K562 (cell line): Measurements from ENCODE around the gene SLC35B1. TPM values are rescaled to one million over a fixed set of nuclear protein-coding genes. Genes with fewer than 3 reads are reported as not detected.
A peak's percentile ranks its signal among the peaks of the same experiment; 100 is the strongest.

Source experiments
- ATAC-seq: fragments of 200-7000 bp; cut with Tn5 transposase; 3 replicates; pipeline ENCODE4 v1.9.1; 2020; ENCODE audit warnings: moderate library complexity
- BruUV-seq: library from RNA; stranded (reverse); fragments of 400-500 nt; replicated peaks from 2 replicates; lab custom pipeline; 2021; lab: Mats Ljungman, UMichigan
- CTCF ChIA-PET: fragments of 300-600 bp; formaldehyde crosslinking; extraction: SDS; loops from one replicate; lab custom pipeline; 2021; ENCODE audit warnings: low intra/inter-chr PET ratio; lab: Yijun Ruan, JAX
- POLR2A ChIA-PET: fragments of 300-600, 350-650 bp; sonication (Branson Sonifier 250); formaldehyde crosslinking; extraction: SDS; loops from one replicate; lab custom pipeline; 2021; ENCODE audit warnings: antibody characterized with exemption, inconsistent platforms; lab: Yijun Ruan, JAX
- DNase-seq, 4 experiments: peaks; one replicate each; pipeline versions ENCODE4 v3.0.0 to v3.0.0-alpha.2; 2011 to 2018; ENCODE audit warnings: low spot score in 3 of 4, mixed read lengths in 3 of 4; ENCODE audit errors: extremely low read depth in 1 of 4
- FAIRE-seq: peaks from 2 replicates; lab custom pipeline; 2011; peaks lifted over from hg19 to GRCh38; lab: Jason Lieb, UNC
- H2AFZ ChIP-seq: 2 replicates; pipeline ENCODE4 v1.6.0; 2011; ENCODE audit warnings: low read depth, low read length, control low read depth, inconsistent platforms
- H3K27ac ChIP-seq: fragments of 200-600 bp; 3 replicates; pipeline ENCODE4 v1.8.0; 2011; ENCODE audit warnings: low read depth, mild to moderate bottlenecking, control low read depth, inconsistent platforms, low read length, moderate library complexity, mixed read lengths; ENCODE audit errors: extremely low read depth
- H3K27me3 ChIP-seq, 2 experiments: fragments of 300-600 bp in 1 of 2; 2 replicates in 1 of 2; 3 replicates in 1 of 2; pipeline versions ENCODE4 v1.6.0 to v1.8.0; 2011; ENCODE audit warnings: inconsistent platforms in 2 of 2, low read length in 2 of 2, mild to moderate bottlenecking in 1 of 2, mixed read lengths in 1 of 2, moderate library complexity in 1 of 2; ENCODE audit not compliant: control insufficient read depth in 2 of 2, insufficient read depth in 2 of 2
- H3K36me3 ChIP-seq: fragments of 300-600 bp; 3 replicates; pipeline ENCODE4 v1.8.0; 2011; ENCODE audit warnings: mild to moderate bottlenecking, low read length, inconsistent platforms; ENCODE audit not compliant: control insufficient read depth, insufficient read depth
- H3K4me1 ChIP-seq, 2 experiments: fragments of 200-600 bp in 1 of 2; replicated peaks in 1 of 2; 2 replicates in 1 of 2; 3 replicates in 1 of 2; pipeline versions ENCODE4 v1.5.1 to v1.8.0; 2011; ENCODE audit warnings: inconsistent platforms in 2 of 2, low read length in 2 of 2, mild to moderate bottlenecking in 1 of 2, mixed read lengths in 1 of 2, moderate library complexity in 1 of 2; ENCODE audit not compliant: control insufficient read depth in 2 of 2, insufficient read depth in 2 of 2
- H3K4me2 ChIP-seq: 2 replicates; pipeline ENCODE4 v1.6.1; 2011; ENCODE audit warnings: low read length, control low read depth, inconsistent platforms, mixed read lengths; ENCODE audit not compliant: insufficient read depth
- H3K4me3 ChIP-seq: fragments of 200-600 bp; sonication (generic), shearing (Covaris generic); 2 replicates; pipeline ENCODE4 v1.5.1; 2016; ENCODE audit warnings: control low read depth, inconsistent platforms
- H3K79me2 ChIP-seq: fragments of 200-600 bp; 3 replicates; pipeline ENCODE4 v1.8.0; 2011; ENCODE audit warnings: low read length, inconsistent platforms; ENCODE audit not compliant: control insufficient read depth, insufficient read depth
- H3K9ac ChIP-seq, 2 experiments: 2 replicates each; pipeline versions ENCODE4 v1.6.0 to v1.6.1; 2011; ENCODE audit warnings: low read depth in 2 of 2, low read length in 2 of 2, control low read depth in 1 of 2, inconsistent platforms in 1 of 2, mild to moderate bottlenecking in 1 of 2, mixed read lengths in 1 of 2; ENCODE audit not compliant: insufficient read depth in 1 of 2
- H3K9me1 ChIP-seq: one replicate; pipeline ENCODE4 v1.6.0; 2011; ENCODE audit warnings: inconsistent platforms, mild to moderate bottlenecking, low read length, moderate library complexity; ENCODE audit not compliant: control insufficient read depth, insufficient read depth
- H3K9me3 ChIP-seq: replicated peaks from 2 replicates; pipeline ENCODE4 v1.5.1; 2011; ENCODE audit warnings: low read depth, low read length, inconsistent platforms; ENCODE audit not compliant: control insufficient read depth, insufficient read depth
- H4K20me1 ChIP-seq: replicated peaks from 2 replicates; pipeline ENCODE4 v1.6.1; 2011; ENCODE audit warnings: low read length, inconsistent platforms, mixed read lengths; ENCODE audit not compliant: control insufficient read depth, insufficient read depth
- BCOR ChIP-seq: fragments of 450-650 bp; IDR thresholded peaks from 2 replicates; pipeline ENCODE4 v1.6.1; 2016
- CEBPB ChIP-seq: fragments of 450-650 bp; IDR thresholded peaks from 2 replicates; pipeline ENCODE4 v1.6.1; 2016; ENCODE audit warnings: missing genetic modification characterization, missing compliant biosample characterization
- CEBPG ChIP-seq, 3 experiments: fragments of 200-800 bp in 1 of 3; sonication (Bioruptor generic) in 1 of 3; sonication (generic) in 1 of 3; formaldehyde crosslinking in 1 of 3; IDR thresholded peaks in 2 of 3; conservative IDR thresholded peaks in 1 of 3; 2 replicates each; pipeline versions ENCODE4 v1.6.1 to v1.8.0; 2016 to 2022; ENCODE audit warnings: missing compliant biosample characterization in 2 of 3, missing genetic modification characterization in 2 of 3, mild to moderate bottlenecking in 1 of 3, missing genetic modification reagents in 1 of 3
- GTF3C2 ChIP-seq: IDR thresholded peaks from 3 replicates; pipeline ENCODE4 v1.6.1; 2011; ENCODE audit warnings: borderline replicate concordance, mild to moderate bottlenecking, moderate library complexity; ENCODE audit not compliant: insufficient read length; ENCODE audit errors: extremely low read depth
- ZNF121 ChIP-seq: sonication (generic); formaldehyde crosslinking; conservative IDR thresholded peaks from 2 replicates; pipeline ENCODE4 v1.8.0; 2022; ENCODE audit warnings: missing genetic modification reagents
- ZNF146 ChIP-seq: IDR thresholded peaks from one replicate; pipeline ENCODE4 v1.6.1; 2018; ENCODE audit warnings: missing compliant biosample characterization; ENCODE audit not compliant: unreplicated experiment
- WGBS: fragments of 100-300 bp; shearing (Covaris generic); methylation state at CpG from one replicate; pipeline ENCODE4 v1.1.6; 2016; ENCODE audit warnings: low coverage, mixed read lengths; ENCODE audit not compliant: insufficient coverage; ENCODE audit errors: missing lambda C conversion rate; 5-methylcytosine and 5-hydroxymethylcytosine counted together
- in situ Hi-C: fragments of 300-500 bp; cut with MboI; formaldehyde crosslinking; loops from 4 replicates; pipeline ENCODE4 v1.15.0; 2018; ENCODE audit warnings: inconsistent platforms, mixed read lengths
- intact Hi-C: fragments of 100-400 bp; cut with micrococcal nuclease; formaldehyde crosslinking; loops from 2 replicates; pipeline ENCODE4 v1.14.2; 2022
- polyA plus RNA-seq, 8 experiments: library from polyadenylated mRNA; depleted of rRNA in 4 of 8; stranded (reverse) in 5 of 8; unstranded in 3 of 8; fragments of >200 nt; fragmentation: Nextera tagmentation in 2 of 8; fragmentation: Illumina TruSeq in 1 of 8; extraction: Ambion mirVana in 2 of 8; extraction: Trizol in 1 of 8; gene quantifications; 2 replicates each; pipeline versions ENCODE4 v1.2.1 to v1.2.3, GENCODE V29; 2011 to 2014; ENCODE audit warnings: inconsistent platforms in 1 of 8, missing spikeins in 1 of 8
- total RNA-seq, 7 experiments: library from RNA; depleted of rRNA in 6 of 7; stranded (reverse); fragments of >200 nt in 6 of 7; fragmentation: Illumina TruSeq in 2 of 7; extraction: Trizol in 2 of 7; gene quantifications; 2 replicates each; pipeline versions ENCODE4 v1.2.1 to v1.2.3, GENCODE V29; 2011 to 2021; ENCODE audit warnings: low replicate concordance in 1 of 7

SLC35B1 gene
- total and polyA plus RNA-seq, 9 of the 15 experiments (the other 6 are each of a cell fraction or from before 2014, with no cell fraction given), result 51.4 to 87.9 (median 66.3) TPM

- no peaks in the 10 kb centered on the region for H3K27me3 ChIP-seq
- 92% methylated on average over 12 of the region's 13 CpGs for WGBS
- H3K4me3 ChIP-seq, result no peak overlapping the region
- no peaks in the 10 kb centered on the region for H3K9me1 ChIP-seq
- no peak overlapping the region for H3K9ac ChIP-seq
- H3K79me2 ChIP-seq, result peaks cover 84% of the 10 kb centered on the region
- H3K4me1 ChIP-seq, result peaks cover 9 to 26% of the 10 kb centered on the region in 2 experiments; a peak in 4 of 5 replicates
- peaks cover 20% of the 10 kb centered on the region for H4K20me1 ChIP-seq
- intact Hi-C loops, result no loop called here
- no TSS peak for BruUV-seq
- no peaks in the 10 kb centered on the region; the same call in 1 of the 2 replicates for H3K9me3 ChIP-seq
- TF ChIP-seq CEBPB (tag) (peak; percentile 71), ZNF146 (peak; percentile 65), BCOR (peak; percentile 34; the same call in 1 of the 2 replicates), CEBPG (CRISPR knock-in tag; IDR thresholded peaks at IDR 0.05) (no peak), CEBPG (tag; conservative IDR thresholded peaks at IDR 0.05 in 1 of 2, IDR thresholded peaks at IDR 0.05 in 1 of 2) (peak; percentile 29 to 39; a peak in 2 of 4 replicates), GTF3C2 (no peak), ZNF121 (CRISPR knock-in tag) (0 out of 2 replicates have a peak, but pooled peaks have one; percentile 14)
- no peak overlapping the region for H3K4me2 ChIP-seq
- no peak overlapping the region for H2AFZ ChIP-seq
- CTCF ChIA-PET, result no interaction called here
- H3K36me3 ChIP-seq, result peaks cover 78% of the 10 kb centered on the region
- no peak for ATAC-seq
- no peak overlapping the region for H3K27ac ChIP-seq
- in situ Hi-C loops, result no loop called here
- no peak for DNase-seq
- FAIRE-seq, result no peak
- POLR2A ChIA-PET, result interaction anchor here (0.6 to 0.7 kb wide), 2 partner anchors 17 to 99 kb away, joined by 3 read pairs; no protein-coding TSS in a partner anchor
Observed at GRCh38 chr17:49734515-49735490, 27.0 kb upstream of the SLC35B1 start.
